WERI-Rb-1 (cell line): Measurements from ENCODE around the gene HEATR5A.
"Not testable (repeated sequence)": the region's sequence is repeated elsewhere in the genome, so short reads cannot be mapped to it uniquely, and the experiment has no call there.

Experiments used
- DNase-seq: peaks from one replicate; pipeline ENCODE4 v3.0.0-alpha.2; 2020
- H3K27ac ChIP-seq: fragments of 250-450 bp; sonication (Bioruptor Pico); 2 replicates; pipeline ENCODE4 v1.5.1; 2020; ENCODE audit warnings: mild to moderate bottlenecking, moderate library complexity
- H3K27me3 ChIP-seq: fragments of 250-450 bp; sonication (Bioruptor Pico); 2 replicates; pipeline ENCODE4 v1.5.1; 2021; ENCODE audit warnings: mild to moderate bottlenecking, low read depth, moderate library complexity; ENCODE audit not compliant: insufficient read depth, severe bottlenecking
- H3K36me3 ChIP-seq: fragments of 250-450 bp; sonication (Bioruptor Pico); 2 replicates; pipeline ENCODE4 v1.5.1; 2020; ENCODE audit warnings: mild to moderate bottlenecking, moderate library complexity
- H3K4me3 ChIP-seq: 2 replicates; pipeline ENCODE4 v1.5.1; 2011; ENCODE audit warnings: low read depth, mild to moderate bottlenecking, control low read depth, low read length
- H3K9me3 ChIP-seq: fragments of 250-450 bp; sonication (Bioruptor Pico); 2 replicates; pipeline ENCODE4 v1.5.1; 2021; ENCODE audit warnings: mild to moderate bottlenecking, moderate library complexity; ENCODE audit not compliant: severe bottlenecking
- TF ChIP-seq, protein P1 (sequence below): IDR thresholded peaks from 2 replicates; pipeline ENCODE4 v1.5.1; 2011; ENCODE audit warnings: low read depth, mild to moderate bottlenecking, control low read depth, inconsistent platforms, low read length

Gene HEATR5A

DNA sequence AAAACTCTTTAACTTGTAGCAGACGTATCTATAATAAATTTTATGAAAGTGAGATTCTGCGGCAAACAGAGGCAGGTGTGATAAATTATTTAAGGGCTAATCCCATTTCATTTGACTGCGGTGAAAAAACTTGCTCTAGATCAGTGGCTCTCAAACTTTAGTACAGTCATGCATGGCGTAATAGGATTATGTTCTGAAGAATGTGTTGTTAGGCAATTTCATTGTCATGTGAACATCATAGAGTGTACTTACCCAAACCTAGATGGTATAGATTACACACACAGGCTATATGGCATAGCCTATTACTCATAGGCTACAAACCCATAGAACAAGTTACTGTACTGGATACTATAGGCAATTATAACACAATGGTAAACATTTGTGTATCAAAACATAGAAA lies 83.7 kb downstream of the HEATR5A start:
- H3K4me3 ChIP-seq: no peak overlapping the region
- DNase-seq: no peak
- TF ChIP-seq, protein P1, sequence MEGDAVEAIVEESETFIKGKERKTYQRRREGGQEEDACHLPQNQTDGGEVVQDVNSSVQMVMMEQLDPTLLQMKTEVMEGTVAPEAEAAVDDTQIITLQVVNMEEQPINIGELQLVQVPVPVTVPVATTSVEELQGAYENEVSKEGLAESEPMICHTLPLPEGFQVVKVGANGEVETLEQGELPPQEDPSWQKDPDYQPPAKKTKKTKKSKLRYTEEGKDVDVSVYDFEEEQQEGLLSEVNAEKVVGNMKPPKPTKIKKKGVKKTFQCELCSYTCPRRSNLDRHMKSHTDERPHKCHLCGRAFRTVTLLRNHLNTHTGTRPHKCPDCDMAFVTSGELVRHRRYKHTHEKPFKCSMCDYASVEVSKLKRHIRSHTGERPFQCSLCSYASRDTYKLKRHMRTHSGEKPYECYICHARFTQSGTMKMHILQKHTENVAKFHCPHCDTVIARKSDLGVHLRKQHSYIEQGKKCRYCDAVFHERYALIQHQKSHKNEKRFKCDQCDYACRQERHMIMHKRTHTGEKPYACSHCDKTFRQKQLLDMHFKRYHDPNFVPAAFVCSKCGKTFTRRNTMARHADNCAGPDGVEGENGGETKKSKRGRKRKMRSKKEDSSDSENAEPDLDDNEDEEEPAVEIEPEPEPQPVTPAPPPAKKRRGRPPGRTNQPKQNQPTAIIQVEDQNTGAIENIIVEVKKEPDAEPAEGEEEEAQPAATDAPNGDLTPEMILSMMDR: no peak
- no peaks in the 10 kb centered on the region for H3K9me3 ChIP-seq
- no peak overlapping the region for H3K27ac ChIP-seq
- H3K27me3 ChIP-seq: no peaks in the 10 kb centered on the region
- H3K36me3 ChIP-seq: no peaks in the 10 kb centered on the region

DNA sequence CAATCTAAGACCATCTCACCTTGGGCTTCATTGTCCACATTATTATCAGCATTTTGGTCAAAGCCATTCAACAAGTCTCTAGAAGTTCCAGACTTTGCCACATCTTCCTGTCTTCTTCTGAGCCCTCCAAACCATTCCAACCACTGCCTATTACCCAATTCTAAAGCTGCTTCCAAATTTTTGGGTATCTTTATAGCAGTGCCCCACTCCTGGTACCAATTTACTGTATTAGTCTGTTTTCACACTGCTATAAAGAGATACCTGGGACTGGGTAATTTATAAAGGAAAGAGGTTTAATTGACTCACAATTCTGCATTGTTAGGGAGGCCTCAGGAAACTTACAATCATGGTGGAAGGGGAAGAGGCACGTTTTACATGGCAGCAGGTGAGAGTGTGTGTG lies 89.0 kb downstream of the HEATR5A start:
- H3K27me3 ChIP-seq, H3K36me3 ChIP-seq, H3K4me3 ChIP-seq, H3K27ac ChIP-seq, DNase-seq, H3K9me3 ChIP-seq: not testable (repeated sequence)

DNA sequence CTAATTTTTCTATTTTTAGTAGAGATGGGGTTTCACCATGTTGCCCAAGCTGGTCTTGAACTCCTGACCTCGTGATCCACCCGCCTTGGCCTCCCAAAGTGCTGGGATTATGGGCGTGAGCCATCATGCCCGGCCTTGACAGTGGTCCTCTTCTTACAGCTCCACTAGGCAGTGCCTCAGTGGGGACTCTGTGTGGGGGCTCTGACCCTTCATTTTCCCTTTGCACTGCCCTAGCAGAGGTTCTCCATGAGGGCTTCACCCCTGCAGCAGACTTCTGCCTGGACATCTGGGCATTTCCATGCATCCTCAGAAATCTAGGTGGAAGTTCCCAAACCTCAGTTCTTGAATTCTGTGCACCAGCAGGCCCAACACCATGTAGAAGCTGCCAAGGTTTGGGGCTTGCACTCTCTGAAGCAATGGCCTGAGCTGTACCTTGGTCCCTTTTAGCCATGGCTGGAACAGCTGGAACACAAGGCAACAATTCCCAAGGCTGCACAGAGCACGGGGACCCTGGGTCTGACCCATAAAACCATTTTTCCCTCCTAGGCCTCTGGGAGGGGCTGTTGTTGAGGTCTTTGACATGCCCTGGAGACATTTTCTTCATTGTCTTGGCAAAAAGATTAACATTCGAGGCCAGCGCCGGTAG lies 90.4 kb downstream of the HEATR5A start:
- H3K27me3 ChIP-seq, H3K4me3 ChIP-seq, H3K9me3 ChIP-seq, H3K36me3 ChIP-seq, DNase-seq, H3K27ac ChIP-seq: not testable (repeated sequence)

DNA sequence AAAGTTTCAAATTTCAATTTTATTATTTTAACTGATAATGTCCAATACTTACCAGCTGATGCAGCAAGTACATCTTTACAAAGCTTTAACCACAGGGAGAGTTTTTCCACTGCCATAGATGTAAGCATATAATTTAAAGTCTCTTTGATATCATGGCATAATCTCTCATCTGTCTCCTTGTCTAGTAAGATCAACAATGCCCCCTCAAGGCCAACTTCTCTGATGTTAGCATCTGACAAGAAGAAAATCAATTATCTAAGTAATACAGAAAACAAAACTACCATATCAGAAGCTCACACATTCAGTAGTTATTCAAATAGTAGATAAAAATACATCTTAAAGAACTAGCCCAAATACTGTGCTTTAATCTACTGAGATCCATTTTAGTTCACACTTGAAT lies 94.2 kb downstream of the HEATR5A start:
- Histone ChIP-seq H3K4me3 (no peak overlapping the region), H3K9me3 (peaks cover 9% of the 10 kb centered on the region), H3K36me3 (no peaks in the 10 kb centered on the region), H3K27me3 (no peaks in the 10 kb centered on the region), H3K27ac (no peak overlapping the region)
- DNase-seq: no peak
- TF ChIP-seq, protein P1: no peak

DNA sequence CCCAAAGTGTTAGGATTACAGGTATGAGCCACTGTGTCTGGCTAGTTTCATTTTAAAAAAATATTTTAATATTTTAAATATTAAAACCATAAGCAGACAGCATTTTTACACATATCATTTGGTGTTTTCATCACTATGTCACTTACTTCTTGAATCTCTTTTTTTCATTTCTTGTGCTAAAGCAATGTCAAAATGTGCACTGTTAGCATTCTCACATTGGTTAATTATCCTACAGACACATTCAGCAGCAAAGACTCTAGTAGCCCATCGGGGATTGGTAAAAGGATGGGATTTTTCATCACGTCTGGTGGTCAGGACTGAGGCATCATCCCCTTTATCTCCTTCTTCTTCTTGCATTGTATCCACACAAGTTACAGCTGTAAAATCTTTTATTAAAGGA lies 96.9 kb downstream of the HEATR5A start:
- Histone ChIP-seq H3K27ac (no peak overlapping the region), H3K36me3 (no peaks in the 10 kb centered on the region), H3K9me3 (no peaks in the 10 kb centered on the region), H3K4me3 (no peak overlapping the region), H3K27me3 (no peaks in the 10 kb centered on the region)
- DNase-seq: no peak
- TF ChIP-seq, protein P1: no peak

DNA sequence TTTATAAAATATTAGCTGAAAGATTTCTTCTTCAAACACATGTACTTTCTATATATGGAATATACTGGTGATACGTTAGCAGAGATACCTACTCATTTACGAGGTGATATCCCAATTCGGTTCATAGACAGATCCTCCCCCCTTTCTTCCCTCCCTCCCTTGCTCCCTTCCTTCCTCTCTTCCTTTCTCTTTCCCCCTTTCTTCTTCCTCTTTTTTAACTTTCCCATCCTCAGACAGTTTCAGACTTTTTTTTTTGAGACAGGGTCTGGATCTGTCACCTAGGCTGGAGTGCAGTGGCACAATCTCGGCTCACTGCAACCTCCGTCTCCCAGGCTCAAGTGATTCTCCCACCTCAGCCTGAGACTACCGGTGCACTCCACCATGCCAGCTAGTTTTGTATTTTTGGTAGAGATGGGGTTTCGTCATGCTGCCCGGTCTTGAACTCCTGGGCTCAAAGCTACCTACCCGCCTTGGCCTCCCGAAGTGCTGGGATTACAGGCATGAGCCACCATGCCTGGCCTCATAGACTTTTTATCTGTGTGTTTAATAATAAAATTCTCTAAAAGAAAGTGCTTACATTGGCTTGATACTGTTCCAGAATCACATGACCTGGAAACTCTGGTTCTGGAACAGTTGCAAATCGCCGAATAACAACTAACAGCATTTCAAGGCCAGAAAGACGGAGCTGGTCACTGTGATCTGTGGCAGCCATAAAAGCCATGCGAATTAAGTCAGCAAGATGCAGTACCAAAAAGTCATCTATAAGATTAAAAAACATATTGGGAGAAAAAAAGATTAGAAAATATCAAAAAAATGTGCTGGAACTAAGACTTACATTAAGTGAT lies 99.2 kb downstream of the HEATR5A start:
- Histone ChIP-seq H3K4me3 (no peak overlapping the region), H3K27me3 (no peaks in the 10 kb centered on the region), H3K27ac (no peak overlapping the region), H3K36me3 (no peaks in the 10 kb centered on the region), H3K9me3 (no peaks in the 10 kb centered on the region)
- TF ChIP-seq, protein P1: no peak
- no peak for DNase-seq
